ENCODE measurements around the gene KIF21A.

- TF ChIP-seq CTCF (IDR thresholded peaks at IDR 0.05) (no peak), POLR2A (IDR thresholded peaks at IDR 0.05) (no peak)
Observed at GRCh38 chr12:39287817-39288216, 155.1 kb downstream of the KIF21A start.
